Measurements from ENCODE around the gene E4F1. TPM values are rescaled to one million over a fixed set of nuclear protein-coding genes. Genes with fewer than 3 reads are reported as not detected.

The E4F1 gene
- total and polyA plus RNA-seq, 9 of the 15 experiments (the other 6 are each of a cell fraction or from before 2014, with no cell fraction given): 0.48 to 94.9 (median 20.4) TPM

DNA sequence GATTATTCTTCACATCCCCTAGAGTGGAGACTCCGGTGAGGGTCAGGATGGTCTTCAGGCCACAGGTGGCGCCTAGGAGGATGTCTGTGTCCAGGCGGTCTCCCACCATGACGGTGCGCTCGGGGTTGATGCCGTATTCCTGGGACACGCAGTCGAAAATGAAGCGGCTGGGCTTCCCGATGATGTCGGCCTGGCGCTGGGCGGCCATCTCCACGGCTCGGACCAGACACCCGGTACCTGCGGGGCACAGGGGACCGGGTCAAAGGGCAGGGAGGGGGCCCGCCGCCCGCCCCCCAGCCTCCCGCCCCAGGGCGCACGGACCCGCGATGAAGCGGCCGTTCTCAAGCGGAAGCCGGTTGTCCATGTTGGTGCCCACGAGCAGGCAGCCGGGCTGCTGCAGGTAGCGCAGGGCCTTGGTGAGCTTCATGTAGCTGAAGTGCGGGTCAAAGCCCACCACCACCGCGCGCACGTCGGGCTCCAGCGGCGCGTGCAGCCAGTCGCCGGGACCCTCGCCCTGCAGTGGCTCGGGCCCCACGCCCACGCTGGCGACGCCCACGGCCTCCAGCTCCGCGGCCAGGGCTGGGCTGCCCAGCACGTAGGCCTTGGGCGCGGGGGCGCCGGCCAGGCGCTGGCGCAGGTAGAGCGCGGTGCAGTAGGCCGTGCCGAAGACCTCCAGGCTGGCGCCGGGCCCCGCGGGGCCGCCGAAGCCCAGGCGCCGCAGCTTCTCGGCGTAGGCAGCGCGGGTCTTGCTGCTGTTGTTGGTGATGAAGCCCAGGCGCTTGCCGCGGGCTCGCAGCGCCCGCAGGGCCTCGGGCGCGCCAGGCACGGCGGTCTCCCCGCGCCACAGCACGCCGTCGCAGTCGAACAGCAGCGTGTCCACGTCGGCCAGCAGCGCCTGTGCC lies 9.3 kb upstream of the E4F1 start (continued):
- TF ChIP-seq, protein P1, sequence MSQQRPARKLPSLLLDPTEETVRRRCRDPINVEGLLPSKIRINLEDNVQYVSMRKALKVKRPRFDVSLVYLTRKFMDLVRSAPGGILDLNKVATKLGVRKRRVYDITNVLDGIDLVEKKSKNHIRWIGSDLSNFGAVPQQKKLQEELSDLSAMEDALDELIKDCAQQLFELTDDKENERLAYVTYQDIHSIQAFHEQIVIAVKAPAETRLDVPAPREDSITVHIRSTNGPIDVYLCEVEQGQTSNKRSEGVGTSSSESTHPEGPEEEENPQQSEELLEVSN (IDR thresholded peaks at IDR 0.05; ENCODE audit: borderline replicate concordance in 1 of 2, extremely low read depth in 1 of 2, insufficient read depth in 1 of 2, insufficient read length in 1 of 2, low read depth in 1 of 2, low read length in 1 of 2, poor library complexity in 1 of 2, severe bottlenecking in 1 of 2): peak in 1 of 2 experiments; percentile 48
- TF ChIP-seq, protein P2, sequence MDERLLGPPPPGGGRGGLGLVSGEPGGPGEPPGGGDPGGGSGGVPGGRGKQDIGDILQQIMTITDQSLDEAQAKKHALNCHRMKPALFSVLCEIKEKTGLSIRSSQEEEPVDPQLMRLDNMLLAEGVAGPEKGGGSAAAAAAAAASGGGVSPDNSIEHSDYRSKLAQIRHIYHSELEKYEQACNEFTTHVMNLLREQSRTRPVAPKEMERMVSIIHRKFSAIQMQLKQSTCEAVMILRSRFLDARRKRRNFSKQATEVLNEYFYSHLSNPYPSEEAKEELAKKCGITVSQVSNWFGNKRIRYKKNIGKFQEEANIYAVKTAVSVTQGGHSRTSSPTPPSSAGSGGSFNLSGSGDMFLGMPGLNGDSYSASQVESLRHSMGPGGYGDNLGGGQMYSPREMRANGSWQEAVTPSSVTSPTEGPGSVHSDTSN (CRISPR knock-in tag; IDR thresholded peaks at IDR 0.05; ENCODE audit: low read depth): no peak
- TF ChIP-seq, protein P2 (tag; conservative IDR thresholded peaks at IDR 0.05; ENCODE audit: low read depth): no peak
- TF ChIP-seq ZNF398 (CRISPR knock-in tag; IDR thresholded peaks at IDR 0.05) (no peak), SMARCB1 (IDR thresholded peaks at IDR 0.05; ENCODE audit: insufficient read length, low read depth) (no peak), CSDE1 (IDR thresholded peaks at IDR 0.05) (no peak)
- TF ChIP-seq, protein P3, sequence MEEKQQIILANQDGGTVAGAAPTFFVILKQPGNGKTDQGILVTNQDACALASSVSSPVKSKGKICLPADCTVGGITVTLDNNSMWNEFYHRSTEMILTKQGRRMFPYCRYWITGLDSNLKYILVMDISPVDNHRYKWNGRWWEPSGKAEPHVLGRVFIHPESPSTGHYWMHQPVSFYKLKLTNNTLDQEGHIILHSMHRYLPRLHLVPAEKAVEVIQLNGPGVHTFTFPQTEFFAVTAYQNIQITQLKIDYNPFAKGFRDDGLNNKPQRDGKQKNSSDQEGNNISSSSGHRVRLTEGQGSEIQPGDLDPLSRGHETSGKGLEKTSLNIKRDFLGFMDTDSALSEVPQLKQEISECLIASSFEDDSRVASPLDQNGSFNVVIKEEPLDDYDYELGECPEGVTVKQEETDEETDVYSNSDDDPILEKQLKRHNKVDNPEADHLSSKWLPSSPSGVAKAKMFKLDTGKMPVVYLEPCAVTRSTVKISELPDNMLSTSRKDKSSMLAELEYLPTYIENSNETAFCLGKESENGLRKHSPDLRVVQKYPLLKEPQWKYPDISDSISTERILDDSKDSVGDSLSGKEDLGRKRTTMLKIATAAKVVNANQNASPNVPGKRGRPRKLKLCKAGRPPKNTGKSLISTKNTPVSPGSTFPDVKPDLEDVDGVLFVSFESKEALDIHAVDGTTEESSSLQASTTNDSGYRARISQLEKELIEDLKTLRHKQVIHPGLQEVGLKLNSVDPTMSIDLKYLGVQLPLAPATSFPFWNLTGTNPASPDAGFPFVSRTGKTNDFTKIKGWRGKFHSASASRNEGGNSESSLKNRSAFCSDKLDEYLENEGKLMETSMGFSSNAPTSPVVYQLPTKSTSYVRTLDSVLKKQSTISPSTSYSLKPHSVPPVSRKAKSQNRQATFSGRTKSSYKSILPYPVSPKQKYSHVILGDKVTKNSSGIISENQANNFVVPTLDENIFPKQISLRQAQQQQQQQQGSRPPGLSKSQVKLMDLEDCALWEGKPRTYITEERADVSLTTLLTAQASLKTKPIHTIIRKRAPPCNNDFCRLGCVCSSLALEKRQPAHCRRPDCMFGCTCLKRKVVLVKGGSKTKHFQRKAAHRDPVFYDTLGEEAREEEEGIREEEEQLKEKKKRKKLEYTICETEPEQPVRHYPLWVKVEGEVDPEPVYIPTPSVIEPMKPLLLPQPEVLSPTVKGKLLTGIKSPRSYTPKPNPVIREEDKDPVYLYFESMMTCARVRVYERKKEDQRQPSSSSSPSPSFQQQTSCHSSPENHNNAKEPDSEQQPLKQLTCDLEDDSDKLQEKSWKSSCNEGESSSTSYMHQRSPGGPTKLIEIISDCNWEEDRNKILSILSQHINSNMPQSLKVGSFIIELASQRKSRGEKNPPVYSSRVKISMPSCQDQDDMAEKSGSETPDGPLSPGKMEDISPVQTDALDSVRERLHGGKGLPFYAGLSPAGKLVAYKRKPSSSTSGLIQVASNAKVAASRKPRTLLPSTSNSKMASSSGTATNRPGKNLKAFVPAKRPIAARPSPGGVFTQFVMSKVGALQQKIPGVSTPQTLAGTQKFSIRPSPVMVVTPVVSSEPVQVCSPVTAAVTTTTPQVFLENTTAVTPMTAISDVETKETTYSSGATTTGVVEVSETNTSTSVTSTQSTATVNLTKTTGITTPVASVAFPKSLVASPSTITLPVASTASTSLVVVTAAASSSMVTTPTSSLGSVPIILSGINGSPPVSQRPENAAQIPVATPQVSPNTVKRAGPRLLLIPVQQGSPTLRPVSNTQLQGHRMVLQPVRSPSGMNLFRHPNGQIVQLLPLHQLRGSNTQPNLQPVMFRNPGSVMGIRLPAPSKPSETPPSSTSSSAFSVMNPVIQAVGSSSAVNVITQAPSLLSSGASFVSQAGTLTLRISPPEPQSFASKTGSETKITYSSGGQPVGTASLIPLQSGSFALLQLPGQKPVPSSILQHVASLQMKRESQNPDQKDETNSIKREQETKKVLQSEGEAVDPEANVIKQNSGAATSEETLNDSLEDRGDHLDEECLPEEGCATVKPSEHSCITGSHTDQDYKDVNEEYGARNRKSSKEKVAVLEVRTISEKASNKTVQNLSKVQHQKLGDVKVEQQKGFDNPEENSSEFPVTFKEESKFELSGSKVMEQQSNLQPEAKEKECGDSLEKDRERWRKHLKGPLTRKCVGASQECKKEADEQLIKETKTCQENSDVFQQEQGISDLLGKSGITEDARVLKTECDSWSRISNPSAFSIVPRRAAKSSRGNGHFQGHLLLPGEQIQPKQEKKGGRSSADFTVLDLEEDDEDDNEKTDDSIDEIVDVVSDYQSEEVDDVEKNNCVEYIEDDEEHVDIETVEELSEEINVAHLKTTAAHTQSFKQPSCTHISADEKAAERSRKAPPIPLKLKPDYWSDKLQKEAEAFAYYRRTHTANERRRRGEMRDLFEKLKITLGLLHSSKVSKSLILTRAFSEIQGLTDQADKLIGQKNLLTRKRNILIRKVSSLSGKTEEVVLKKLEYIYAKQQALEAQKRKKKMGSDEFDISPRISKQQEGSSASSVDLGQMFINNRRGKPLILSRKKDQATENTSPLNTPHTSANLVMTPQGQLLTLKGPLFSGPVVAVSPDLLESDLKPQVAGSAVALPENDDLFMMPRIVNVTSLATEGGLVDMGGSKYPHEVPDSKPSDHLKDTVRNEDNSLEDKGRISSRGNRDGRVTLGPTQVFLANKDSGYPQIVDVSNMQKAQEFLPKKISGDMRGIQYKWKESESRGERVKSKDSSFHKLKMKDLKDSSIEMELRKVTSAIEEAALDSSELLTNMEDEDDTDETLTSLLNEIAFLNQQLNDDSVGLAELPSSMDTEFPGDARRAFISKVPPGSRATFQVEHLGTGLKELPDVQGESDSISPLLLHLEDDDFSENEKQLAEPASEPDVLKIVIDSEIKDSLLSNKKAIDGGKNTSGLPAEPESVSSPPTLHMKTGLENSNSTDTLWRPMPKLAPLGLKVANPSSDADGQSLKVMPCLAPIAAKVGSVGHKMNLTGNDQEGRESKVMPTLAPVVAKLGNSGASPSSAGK (IDR thresholded peaks at IDR 0.05): no peak

Measured in K562 (cell line).